ENCODE data around the gene OPALIN. TPM values are rescaled to one million over a fixed set of nuclear protein-coding genes. Genes with fewer than 3 reads are reported as not detected.
A peak's percentile ranks its signal among the peaks of the same experiment; 100 is the strongest.

OPALIN gene
- total and polyA plus RNA-seq, 2 donors: under 0.01 to 0.18 TPM

- WGBS: 88% methylated on average over 6 of the region's 6 CpGs
These were observed 19.1 kb upstream of the OPALIN start for GRCh38 chr10:96377816-96378294.

GRCh38 chr10:96376483-96376882 lies 17.7 kb upstream of the OPALIN start:
- peaks cover 0 to 10% of the 10 kb centered on the region in 2 donors for H3K4me1 ChIP-seq (ENCODE audit: control insufficient read depth in 2 of 2, insufficient read depth in 2 of 2, low read length in 2 of 2)
- 96% methylated on average over 7 of the region's 7 CpGs for WGBS
- peaks cover 0 to 28% of the 10 kb centered on the region in 2 donors for H3K27me3 ChIP-seq (ENCODE audit: control insufficient read depth in 2 of 2, insufficient read depth in 1 of 2, low read length in 1 of 2)
- H3K27ac ChIP-seq (ENCODE audit: low read depth in 1 of 2, low read length in 1 of 2): no peak overlapping the region
- no peaks in the 10 kb centered on the region for H3K36me3 ChIP-seq (ENCODE audit: control insufficient read depth in 2 of 2, insufficient read depth in 2 of 2, low read length in 1 of 2)
- no peak overlapping the region for H3K4me3 ChIP-seq (ENCODE audit: low read length in 2 of 2)
- H3K9me3 ChIP-seq (ENCODE audit: control insufficient read depth in 2 of 2, insufficient read depth in 1 of 2, low read length in 1 of 2): no peaks in the 10 kb centered on the region
- DNase-seq (ENCODE audit: low read depth in 6 of 9, low spot score in 9 of 9): no peak

More at GRCh38 chr10:96377816-96378294, 19.1 kb upstream of the OPALIN start:
- Histone ChIP-seq H3K27me3 (ENCODE audit: control insufficient read depth in 2 of 2, insufficient read depth in 1 of 2, low read length in 1 of 2) (peaks cover 0 to 28% of the 10 kb centered on the region in 2 donors), H3K36me3 (ENCODE audit: control insufficient read depth in 2 of 2, insufficient read depth in 2 of 2, low read length in 1 of 2) (no peaks in the 10 kb centered on the region), H3K27ac (ENCODE audit: low read depth in 1 of 2, low read length in 1 of 2) (no peak overlapping the region), H3K9me3 (ENCODE audit: control insufficient read depth in 2 of 2, insufficient read depth in 1 of 2, low read length in 1 of 2) (no peaks in the 10 kb centered on the region), H3K4me1 (ENCODE audit: control insufficient read depth in 2 of 2, insufficient read depth in 2 of 2, low read length in 2 of 2) (peaks cover 0 to 10% of the 10 kb centered on the region in 2 donors), H3K4me3 (ENCODE audit: low read length in 2 of 2) (no peak overlapping the region)
- no peak for DNase-seq (ENCODE audit: low read depth in 6 of 9, low spot score in 9 of 9)

- H3K27me3 ChIP-seq (ENCODE audit: control insufficient read depth in 2 of 2, insufficient read depth in 1 of 2, low read length in 1 of 2): peaks cover 0 to 28% of the 10 kb centered on the region in 2 donors
- WGBS: 9% methylated on average over 36 of the region's 36 CpGs
- peaks cover 0 to 10% of the 10 kb centered on the region in 2 donors for H3K4me1 ChIP-seq (ENCODE audit: control insufficient read depth in 2 of 2, insufficient read depth in 2 of 2, low read length in 2 of 2)
These were observed 16.4 kb upstream of the OPALIN start for GRCh38 chr10:96374985-96375830.

GRCh38 chr10:96374639-96374984 lies 15.8 kb upstream of the OPALIN start:
- peaks cover 0 to 28% of the 10 kb centered on the region in 2 donors for H3K27me3 ChIP-seq (ENCODE audit: control insufficient read depth in 2 of 2, insufficient read depth in 1 of 2, low read length in 1 of 2)
- H3K4me3 ChIP-seq (ENCODE audit: low read length in 2 of 2): no peak overlapping the region

More at GRCh38 chr10:96374985-96375830, 16.4 kb upstream of the OPALIN start:
- Histone ChIP-seq H3K4me3 (ENCODE audit: low read length in 2 of 2) (peak overlapping the region; percentile 29 to 48), H3K9me3 (ENCODE audit: control insufficient read depth in 2 of 2, insufficient read depth in 1 of 2, low read length in 1 of 2) (no peaks in the 10 kb centered on the region), H3K36me3 (ENCODE audit: control insufficient read depth in 2 of 2, insufficient read depth in 2 of 2, low read length in 1 of 2) (no peaks in the 10 kb centered on the region), H3K27ac (ENCODE audit: low read depth in 1 of 2, low read length in 1 of 2) (no peak overlapping the region)
- DNase-seq (ENCODE audit: low read depth in 6 of 9, low spot score in 9 of 9): peak; percentile 43 to 86 (median 68)

GRCh38 chr10:96374004-96374403 lies 15.2 kb upstream of the OPALIN start:
- H3K4me1 ChIP-seq (ENCODE audit: control insufficient read depth in 2 of 2, insufficient read depth in 2 of 2, low read length in 2 of 2): peaks cover 0 to 10% of the 10 kb centered on the region in 2 donors
- no peaks in the 10 kb centered on the region for H3K9me3 ChIP-seq (ENCODE audit: control insufficient read depth in 2 of 2, insufficient read depth in 1 of 2, low read length in 1 of 2)
- DNase-seq (ENCODE audit: low read depth in 6 of 9, low spot score in 9 of 9): no peak
- no peak overlapping the region for H3K4me3 ChIP-seq (ENCODE audit: low read length in 2 of 2)
- WGBS: 93% methylated on average over 5 of the region's 5 CpGs
- no peak overlapping the region for H3K27ac ChIP-seq (ENCODE audit: low read depth in 1 of 2, low read length in 1 of 2)
- H3K27me3 ChIP-seq (ENCODE audit: control insufficient read depth in 2 of 2, insufficient read depth in 1 of 2, low read length in 1 of 2): peaks cover 0 to 28% of the 10 kb centered on the region in 2 donors
- H3K36me3 ChIP-seq (ENCODE audit: control insufficient read depth in 2 of 2, insufficient read depth in 2 of 2, low read length in 1 of 2): no peaks in the 10 kb centered on the region

More at GRCh38 chr10:96374639-96374984, 15.8 kb upstream of the OPALIN start:
- Histone ChIP-seq H3K36me3 (ENCODE audit: control insufficient read depth in 2 of 2, insufficient read depth in 2 of 2, low read length in 1 of 2) (no peaks in the 10 kb centered on the region), H3K27ac (ENCODE audit: low read depth in 1 of 2, low read length in 1 of 2) (no peak overlapping the region), H3K9me3 (ENCODE audit: control insufficient read depth in 2 of 2, insufficient read depth in 1 of 2, low read length in 1 of 2) (no peaks in the 10 kb centered on the region), H3K4me1 (ENCODE audit: control insufficient read depth in 2 of 2, insufficient read depth in 2 of 2, low read length in 2 of 2) (peaks cover 0 to 10% of the 10 kb centered on the region in 2 donors)
- DNase-seq (ENCODE audit: low read depth in 6 of 9, low spot score in 9 of 9): no peak
- WGBS: 22% methylated on average over 9 of the region's 9 CpGs

- no peaks in the 10 kb centered on the region for H3K36me3 ChIP-seq (ENCODE audit: control insufficient read depth in 2 of 2, insufficient read depth in 2 of 2, low read length in 1 of 2)
- 95% methylated on average over 11 of the region's 11 CpGs for WGBS
- no peaks in the 10 kb centered on the region for H3K9me3 ChIP-seq (ENCODE audit: control insufficient read depth in 2 of 2, insufficient read depth in 1 of 2, low read length in 1 of 2)
- H3K27ac ChIP-seq (ENCODE audit: low read depth in 1 of 2, low read length in 1 of 2): no peak overlapping the region
- H3K4me3 ChIP-seq (ENCODE audit: low read length in 2 of 2): no peak overlapping the region
- H3K4me1 ChIP-seq (ENCODE audit: control insufficient read depth in 2 of 2, insufficient read depth in 2 of 2, low read length in 2 of 2): peaks cover 0 to 10% of the 10 kb centered on the region in 2 donors
- DNase-seq (ENCODE audit: low read depth in 6 of 9, low spot score in 9 of 9): no peak
- peaks cover 0 to 12% of the 10 kb centered on the region in 2 donors for H3K27me3 ChIP-seq (ENCODE audit: control insufficient read depth in 2 of 2, insufficient read depth in 1 of 2, low read length in 1 of 2)
These were observed 12.6 kb upstream of the OPALIN start for GRCh38 chr10:96371356-96371755.

- WGBS: 39% methylated on average over 16 of the region's 16 CpGs
- no peaks in the 10 kb centered on the region for H3K36me3 ChIP-seq (ENCODE audit: control insufficient read depth in 2 of 2, insufficient read depth in 2 of 2, low read length in 1 of 2)
- no peak overlapping the region for H3K27ac ChIP-seq (ENCODE audit: low read depth in 1 of 2, low read length in 1 of 2)
- peaks cover 0 to 10% of the 10 kb centered on the region in 2 donors for H3K4me1 ChIP-seq (ENCODE audit: control insufficient read depth in 2 of 2, insufficient read depth in 2 of 2, low read length in 2 of 2)
- H3K4me3 ChIP-seq (ENCODE audit: low read length in 2 of 2): no peak overlapping the region
- H3K27me3 ChIP-seq (ENCODE audit: control insufficient read depth in 2 of 2, insufficient read depth in 1 of 2, low read length in 1 of 2): peaks cover 0 to 12% of the 10 kb centered on the region in 2 donors
- peak in 7 of 9 donors; percentile 9 to 61 (median 38) for DNase-seq (ENCODE audit: low read depth in 6 of 9, low spot score in 9 of 9)
- H3K9me3 ChIP-seq (ENCODE audit: control insufficient read depth in 2 of 2, insufficient read depth in 1 of 2, low read length in 1 of 2): no peaks in the 10 kb centered on the region
These were observed 11.9 kb upstream of the OPALIN start for GRCh38 chr10:96370584-96371157.

- no peaks in the 10 kb centered on the region for H3K36me3 ChIP-seq (ENCODE audit: control insufficient read depth in 2 of 2, insufficient read depth in 2 of 2, low read length in 1 of 2)
- no peaks in the 10 kb centered on the region for H3K9me3 ChIP-seq (ENCODE audit: control insufficient read depth in 2 of 2, insufficient read depth in 1 of 2, low read length in 1 of 2)
- no peak overlapping the region for H3K4me3 ChIP-seq (ENCODE audit: low read length in 2 of 2)
- H3K27ac ChIP-seq (ENCODE audit: low read depth in 1 of 2, low read length in 1 of 2): no peak overlapping the region
- H3K4me1 ChIP-seq (ENCODE audit: control insufficient read depth in 2 of 2, insufficient read depth in 2 of 2, low read length in 2 of 2): peaks cover 0 to 7% of the 10 kb centered on the region in 2 donors
- 94% methylated on average over 38 of the region's 38 CpGs for WGBS
- DNase-seq (ENCODE audit: low read depth in 6 of 9, low spot score in 9 of 9): no peak
- peaks cover 0 to 10% of the 10 kb centered on the region in 2 donors for H3K27me3 ChIP-seq (ENCODE audit: control insufficient read depth in 2 of 2, insufficient read depth in 1 of 2, low read length in 1 of 2)
These were observed 11.2 kb upstream of the OPALIN start for GRCh38 chr10:96369890-96370583.
